ENCODE data around the gene FDX1.
A peak's percentile ranks its signal among the peaks of the same experiment; 100 is the strongest.
"Not testable (repeated sequence)": the region's sequence is repeated elsewhere in the genome, so short reads cannot be mapped to it uniquely, and the experiment has no call there.

FDX1 gene, protein sequence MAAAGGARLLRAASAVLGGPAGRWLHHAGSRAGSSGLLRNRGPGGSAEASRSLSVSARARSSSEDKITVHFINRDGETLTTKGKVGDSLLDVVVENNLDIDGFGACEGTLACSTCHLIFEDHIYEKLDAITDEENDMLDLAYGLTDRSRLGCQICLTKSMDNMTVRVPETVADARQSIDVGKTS

DNA sequence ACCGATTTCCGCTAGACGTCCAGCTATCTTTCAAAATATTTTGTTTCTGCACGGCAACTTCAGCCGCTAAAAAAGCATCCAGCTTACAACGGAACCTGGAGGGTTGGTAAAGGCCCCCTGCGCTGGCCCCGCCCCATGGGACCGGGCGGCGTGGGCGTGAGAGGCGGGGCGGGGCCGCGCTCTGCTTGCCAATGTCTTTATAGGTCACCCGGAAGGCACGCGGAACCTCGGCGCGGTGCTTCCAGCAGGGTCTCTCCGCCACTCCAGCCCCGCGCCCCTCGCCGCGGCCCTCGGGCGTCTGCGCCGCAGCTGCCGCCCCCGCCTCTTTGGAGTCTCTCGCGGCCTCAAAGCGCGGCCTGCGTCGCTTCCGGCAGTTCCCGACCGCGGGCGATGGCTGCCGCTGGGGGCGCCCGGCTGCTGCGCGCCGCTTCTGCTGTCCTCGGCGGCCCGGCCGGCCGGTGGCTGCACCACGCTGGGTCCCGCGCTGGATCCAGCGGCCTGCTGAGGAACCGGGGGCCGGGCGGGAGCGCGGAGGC, at the start of gene FDX1:
FDX1 (plus strand) TSS at position 218 of the 536 bp plus-strand sequence; CDS start at position 391, 173 bp downstream.
- DNase-seq: peak; percentile 85 to 95

DNA sequence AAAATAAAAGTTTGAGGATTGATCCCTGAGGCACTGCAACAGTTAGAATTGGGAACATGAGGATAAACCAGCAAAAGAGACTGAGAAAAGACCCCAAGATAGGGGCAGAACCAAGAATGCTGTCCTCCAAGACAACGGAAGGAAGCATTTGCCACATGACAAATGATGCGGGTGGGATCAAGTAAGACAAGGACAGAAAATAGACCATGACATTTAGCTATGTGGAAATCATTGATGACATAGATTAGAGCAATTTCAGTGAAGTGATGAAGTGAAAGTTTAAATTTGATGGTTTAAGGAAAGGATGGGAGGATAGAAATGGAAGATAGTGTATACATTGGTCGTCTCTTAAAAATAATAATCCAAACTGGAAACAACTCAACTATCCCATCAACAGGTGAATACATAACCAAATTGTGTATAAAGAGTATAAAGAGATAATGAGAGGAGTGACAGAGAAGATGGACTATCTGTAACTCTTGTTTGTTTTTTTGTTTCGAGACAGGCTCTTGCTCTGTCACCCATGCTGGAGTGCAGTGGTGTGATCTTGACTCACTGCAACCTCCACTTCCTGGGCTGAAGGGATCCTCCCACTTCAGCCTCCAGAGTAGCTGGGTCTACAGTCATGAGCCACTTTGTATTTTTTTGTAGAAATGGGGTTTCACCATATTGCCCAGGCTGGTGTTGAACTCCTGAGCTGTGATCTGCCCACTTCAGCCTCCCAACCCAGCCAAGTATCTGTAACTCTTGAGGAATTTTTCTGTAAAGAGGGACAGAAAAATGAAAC, 48.7 kb upstream of the FDX1 start:
- no peak for DNase-seq

DNA sequence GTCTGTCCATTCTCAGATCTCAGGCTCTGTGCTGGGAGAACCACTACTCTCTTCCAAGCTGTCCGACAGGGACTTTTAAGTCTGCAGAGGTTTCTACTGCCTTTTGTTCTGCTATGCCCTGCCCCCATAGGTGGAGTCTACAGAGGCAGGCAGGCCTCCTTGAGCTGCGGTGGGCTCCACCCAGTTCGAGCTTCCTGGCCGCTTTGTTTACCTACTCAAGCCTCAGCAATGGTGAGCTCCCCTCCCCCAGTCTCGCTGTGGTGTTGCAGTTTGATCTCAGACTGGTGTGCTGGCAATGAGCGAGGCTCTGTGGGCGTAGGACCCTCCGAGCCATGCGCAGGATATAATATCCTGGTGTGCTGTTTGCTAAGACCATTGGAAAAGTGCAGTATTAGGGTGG, 41.5 kb upstream of the FDX1 start:
- DNase-seq: not testable (repeated sequence)

DNA sequence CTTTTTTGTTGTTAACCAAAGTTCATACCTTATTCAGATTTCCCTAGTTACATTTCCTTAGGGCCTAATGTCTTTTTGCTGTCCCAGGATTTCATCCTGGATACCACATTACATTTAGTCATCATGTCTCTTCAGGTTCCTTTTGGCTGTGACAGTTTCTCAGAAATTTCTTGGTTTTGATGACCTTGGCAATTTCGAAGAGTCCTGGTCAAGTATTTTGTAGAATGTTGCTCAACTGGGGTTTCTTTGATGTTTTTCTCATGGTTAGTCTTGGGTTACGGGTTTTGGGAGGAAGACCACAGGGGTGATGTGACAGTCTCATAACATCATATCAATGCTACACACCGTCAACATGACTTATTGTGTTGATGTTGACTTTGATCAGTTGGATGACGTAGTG, 39.8 kb upstream of the FDX1 start:
- DNase-seq: no peak

DNA sequence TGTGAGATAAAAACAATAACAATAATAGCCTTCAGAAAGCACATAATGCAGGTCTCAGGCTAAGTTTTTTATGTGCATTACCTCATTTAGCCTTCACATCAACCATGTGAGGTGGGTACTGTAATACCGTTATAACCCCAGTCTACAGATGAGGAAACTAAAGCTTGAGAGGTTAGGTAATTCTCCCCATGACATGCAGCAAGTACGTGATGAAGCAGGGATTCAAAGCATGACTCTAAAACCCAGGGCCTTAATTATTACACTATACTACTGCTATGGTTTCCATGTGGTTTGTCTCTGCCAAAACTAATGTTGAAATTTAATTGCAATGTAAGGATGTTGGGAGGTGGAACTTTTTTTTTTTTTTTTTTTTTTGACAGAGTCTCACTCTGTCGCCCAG, 37.7 kb upstream of the FDX1 start:
- no peak for DNase-seq

DNA sequence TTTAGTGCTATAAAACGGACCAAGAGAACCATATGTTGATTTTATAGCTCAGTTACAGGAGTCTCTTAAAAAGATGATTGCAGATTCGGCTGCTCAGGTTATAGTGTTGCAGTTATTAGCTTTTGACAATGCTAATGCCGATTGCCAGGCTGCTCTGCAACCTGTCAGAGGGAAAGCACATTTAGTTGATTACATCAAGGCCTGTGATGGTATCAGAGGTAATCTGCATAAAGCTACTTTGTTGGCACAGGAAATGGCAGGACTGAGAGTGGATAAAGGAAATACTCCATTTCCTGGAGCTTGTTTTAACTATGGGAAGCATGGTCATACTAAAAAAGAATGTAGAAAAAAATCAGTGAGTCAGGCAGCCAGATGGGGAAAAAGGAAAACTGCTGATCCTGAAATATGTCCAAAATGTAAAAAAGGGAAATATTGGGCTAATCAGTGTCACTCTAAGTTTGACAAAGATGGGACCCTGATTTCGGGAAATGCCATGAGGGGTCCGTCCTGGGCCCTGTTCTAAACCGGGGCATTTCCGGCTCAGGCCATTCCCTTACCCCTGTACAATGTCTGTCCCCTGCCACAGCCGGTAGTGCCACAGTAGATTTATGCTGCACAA, 32.0 kb upstream of the FDX1 start:
- not testable (repeated sequence) for DNase-seq

DNA sequence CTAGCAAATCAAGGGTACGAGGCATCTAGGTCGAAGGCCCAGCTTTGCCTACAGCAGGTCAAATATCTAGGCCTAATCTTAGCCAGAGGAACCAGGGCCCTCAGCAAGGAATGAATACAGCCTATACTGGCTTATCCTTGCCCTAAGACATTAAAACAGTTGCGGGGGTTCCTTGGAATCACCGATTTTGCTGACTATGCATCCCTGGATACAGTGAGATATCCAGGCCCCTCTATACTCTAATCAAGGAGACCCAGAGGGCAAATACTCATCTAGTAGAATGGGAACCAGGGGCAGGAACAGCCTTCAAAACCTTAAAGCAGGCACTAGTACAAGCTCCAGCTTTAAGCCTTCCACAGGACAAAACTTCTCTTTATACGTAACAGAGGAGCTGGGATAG, 26.2 kb upstream of the FDX1 start:
- DNase-seq: not testable (repeated sequence)

DNA sequence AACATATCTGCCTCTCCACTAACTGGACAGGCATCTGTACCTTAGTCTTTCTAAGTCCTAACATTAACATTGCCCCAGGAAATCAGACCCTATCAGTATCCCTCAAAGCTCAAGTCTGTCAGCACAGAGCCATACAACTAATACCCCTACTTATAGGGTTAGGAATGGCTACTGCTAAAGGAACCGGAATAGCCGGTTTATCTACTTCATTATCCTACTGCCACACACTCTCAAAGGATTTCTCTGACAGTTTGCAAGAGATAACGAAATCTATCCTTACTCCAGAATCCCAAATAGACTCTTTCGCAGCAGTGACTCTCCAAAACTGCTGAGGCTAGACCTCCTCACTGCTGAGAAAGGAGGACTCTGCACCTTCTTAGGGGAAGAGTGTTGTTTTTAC, 24.1 kb upstream of the FDX1 start:
- not testable (repeated sequence) for DNase-seq

DNA sequence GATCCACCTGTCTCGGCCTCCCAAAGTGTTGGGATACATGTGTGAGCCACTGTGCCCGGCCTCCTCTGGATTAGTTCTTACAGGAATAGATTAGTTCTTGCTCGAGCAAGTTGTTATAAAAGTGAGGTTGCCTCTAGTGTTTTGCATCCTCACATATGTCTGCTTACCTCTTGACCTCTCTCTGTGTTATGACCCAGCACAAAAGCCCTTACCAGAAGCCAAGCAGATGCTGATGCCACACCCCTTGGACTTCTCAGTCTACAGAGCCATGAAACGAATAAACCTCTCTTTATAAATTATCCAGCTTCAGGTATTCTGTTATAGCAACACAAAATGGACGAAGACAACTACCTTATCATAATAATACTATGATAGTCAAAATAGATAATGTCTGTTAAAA, 22.4 kb upstream of the FDX1 start:
- no peak for DNase-seq

DNA sequence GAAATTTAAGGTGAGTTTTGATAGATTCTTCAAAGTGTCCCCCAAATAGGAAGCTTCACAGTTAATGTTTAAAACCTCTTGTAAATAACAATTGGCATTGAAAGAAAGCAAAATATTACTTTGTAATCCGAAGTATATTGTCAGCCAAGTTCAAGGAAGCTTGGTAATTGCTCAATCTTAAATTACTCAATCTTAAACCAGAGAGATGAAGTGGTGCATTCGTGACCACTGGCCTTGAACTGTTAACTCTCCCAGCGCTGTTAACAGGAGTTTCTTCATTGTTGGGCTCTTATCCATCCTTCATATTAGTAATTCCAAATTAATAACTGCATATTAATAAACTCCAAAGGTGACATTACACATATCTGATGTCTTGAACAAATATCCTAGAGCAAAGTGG, 20.6 kb upstream of the FDX1 start:
- no peak for DNase-seq

DNA sequence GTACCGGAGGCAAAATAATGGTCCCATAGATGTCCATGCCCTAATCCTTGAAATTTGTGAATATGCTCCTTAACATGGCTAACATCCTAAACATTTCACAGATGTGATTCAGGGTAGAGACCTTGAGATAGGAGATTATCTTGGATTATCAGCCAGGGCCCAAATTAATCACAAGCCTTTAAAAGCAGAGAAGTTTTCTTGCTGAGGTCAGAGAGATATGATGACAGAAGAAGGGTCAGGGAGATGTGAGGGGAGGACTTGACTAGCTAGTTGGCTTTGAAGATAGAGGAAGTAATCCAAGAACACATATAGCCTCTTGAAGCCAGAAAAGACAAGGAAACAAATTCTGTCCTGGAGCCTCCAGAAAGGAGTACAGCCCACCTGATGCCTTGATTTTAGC, 19.1 kb upstream of the FDX1 start:
- DNase-seq: no peak

DNA sequence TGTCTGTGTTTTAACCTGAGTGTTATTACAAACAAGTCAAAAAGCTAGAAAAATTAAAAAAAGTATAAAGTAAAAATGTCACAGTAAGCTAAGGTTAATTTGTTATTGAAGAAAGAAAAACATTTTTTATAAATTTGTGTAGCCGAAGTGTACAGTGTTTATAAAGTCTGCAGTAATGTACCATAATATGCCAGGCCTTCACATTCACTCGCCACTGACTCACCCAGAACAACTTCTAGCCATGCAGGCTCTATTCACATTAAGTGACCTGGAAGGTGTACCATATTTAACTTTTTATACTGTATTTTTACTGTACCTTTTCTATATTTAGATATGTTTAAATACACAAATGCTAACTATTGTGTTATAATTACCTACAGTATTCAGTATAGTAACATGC, 14.7 kb upstream of the FDX1 start:
- no peak for DNase-seq

DNA sequence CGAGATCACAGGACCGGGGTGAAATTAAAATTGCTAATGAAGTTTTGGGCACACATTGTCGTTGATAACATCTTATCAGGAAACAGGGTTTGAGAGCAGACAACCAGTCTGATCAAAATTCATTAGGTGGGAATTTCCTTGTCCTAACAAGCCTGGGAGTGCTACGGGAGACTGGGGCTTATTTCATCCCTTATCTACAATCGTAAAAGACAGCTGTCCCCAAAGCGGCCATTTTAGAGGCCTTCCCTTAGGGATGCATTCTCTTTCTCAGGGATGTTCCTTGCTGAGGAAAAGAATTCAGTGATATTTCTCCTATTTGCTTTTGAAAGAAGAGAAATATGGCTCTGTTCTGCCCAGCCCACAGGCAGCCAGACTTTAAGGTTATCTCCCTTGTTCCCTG, 8.1 kb upstream of the FDX1 start:
- not testable (repeated sequence) for DNase-seq

DNA sequence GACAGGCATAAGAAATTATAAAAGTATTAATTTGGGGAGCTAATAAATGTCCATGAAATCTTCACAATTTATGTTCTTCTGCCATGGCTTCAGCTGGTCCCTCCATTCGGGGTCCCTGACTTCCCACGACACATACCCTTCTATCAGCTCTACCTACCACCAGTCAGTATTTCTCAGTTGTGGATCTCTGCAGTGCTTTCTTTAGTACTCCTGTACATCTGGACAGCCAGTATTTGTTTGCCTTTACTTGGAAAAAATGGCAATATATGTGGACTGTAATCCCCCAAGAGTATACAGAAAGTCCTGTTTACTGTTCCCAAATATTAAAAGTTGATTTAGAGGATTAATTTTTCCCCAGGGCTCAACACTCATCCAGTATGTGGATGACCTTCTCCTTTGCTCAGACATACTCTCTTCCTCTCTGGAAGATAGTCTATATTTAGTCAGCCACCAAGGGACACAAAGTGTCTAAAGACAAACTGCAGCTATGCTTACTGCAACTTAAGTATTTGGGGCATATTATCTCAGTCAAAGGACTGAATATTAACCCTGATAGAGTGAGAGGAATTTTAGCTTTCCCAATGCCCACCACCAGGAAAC, 7.3 kb upstream of the FDX1 start:
- DNase-seq: no peak

DNA sequence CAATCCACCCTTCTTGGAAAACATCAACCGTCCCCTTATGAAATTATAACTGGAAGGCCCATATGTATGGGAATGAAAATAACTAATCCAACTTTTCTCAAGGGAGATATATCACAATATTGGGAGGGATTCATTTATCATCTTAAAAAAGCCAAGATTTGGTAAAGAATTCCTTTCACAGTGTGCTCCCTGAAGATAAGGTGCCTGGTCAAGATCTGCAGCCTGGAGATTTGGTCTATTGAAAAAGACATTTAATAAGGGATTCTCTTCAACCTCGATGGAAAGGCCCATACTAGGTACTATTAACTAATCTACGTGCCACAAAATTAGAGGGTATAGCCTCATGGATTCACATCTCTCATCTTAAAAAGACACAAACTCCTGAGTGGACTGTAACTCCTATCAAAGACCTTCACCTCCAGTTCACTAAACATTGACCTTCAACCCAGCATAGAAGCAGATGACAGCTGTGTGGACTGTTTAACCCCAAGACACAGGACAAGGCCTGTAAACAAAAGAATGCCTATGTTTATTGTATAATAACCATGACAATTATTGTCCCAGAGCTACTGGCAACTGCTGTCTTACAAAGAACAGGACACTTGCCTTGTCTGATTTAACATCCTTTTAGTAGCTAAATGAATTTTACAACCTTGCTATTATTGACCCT, 4.8 kb upstream of the FDX1 start:
- DNase-seq: no peak

DNA sequence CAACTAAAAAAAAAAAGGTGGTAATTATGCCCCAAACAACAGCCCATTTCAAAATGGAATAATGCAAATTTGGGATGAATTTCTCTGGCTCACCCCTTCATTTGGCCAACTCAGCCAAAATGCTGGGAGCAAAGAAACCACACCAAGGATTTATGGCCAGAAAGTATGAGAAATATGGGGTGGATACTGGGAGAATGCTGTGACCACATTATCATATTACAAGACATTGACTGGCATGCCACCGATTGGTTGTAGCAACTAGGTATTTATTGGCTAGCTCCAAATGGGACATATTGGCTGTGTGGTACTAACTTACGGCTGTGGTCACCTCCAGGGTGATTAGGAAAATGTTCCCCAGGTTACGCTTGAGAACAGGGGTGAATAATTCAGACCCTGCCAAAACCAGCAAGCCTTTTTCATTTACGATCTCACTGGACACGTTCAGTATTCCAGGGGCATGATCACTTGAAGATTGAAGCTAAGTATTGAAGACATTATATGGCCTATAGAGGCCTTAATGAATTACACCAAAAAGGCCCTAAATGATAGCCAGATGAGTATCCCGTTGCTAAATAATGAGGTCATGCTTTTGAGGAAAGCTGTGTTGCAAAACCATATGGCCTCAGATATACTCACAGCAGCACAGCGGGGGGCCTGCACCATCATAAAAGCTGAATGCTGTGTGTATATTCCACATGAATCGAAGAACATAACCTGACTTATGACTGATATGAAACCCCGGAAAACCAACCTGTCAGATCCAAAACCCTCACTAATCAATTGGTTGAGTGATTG, 3.8 kb upstream of the FDX1 start:
- DNase-seq: no peak

DNA sequence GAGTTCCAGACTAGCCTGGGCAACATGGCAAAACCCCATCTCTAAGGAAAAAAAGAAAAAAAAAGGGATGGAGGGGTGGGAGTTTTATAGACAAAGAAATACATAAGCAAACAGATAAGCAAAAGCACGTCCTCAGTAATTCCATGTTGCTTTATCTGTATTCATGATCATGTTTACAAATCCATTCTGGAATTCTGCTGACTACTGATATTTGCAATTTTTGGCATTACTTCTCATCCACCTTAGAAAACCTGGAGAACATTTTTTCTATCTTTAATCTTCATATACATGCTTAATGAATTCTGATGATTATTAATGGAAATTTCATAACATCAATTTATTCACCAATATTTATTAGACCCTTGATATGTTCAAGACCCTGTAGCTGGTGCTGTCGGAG, 1.7 kb upstream of the FDX1 start:
- DNase-seq: no peak

DNA sequence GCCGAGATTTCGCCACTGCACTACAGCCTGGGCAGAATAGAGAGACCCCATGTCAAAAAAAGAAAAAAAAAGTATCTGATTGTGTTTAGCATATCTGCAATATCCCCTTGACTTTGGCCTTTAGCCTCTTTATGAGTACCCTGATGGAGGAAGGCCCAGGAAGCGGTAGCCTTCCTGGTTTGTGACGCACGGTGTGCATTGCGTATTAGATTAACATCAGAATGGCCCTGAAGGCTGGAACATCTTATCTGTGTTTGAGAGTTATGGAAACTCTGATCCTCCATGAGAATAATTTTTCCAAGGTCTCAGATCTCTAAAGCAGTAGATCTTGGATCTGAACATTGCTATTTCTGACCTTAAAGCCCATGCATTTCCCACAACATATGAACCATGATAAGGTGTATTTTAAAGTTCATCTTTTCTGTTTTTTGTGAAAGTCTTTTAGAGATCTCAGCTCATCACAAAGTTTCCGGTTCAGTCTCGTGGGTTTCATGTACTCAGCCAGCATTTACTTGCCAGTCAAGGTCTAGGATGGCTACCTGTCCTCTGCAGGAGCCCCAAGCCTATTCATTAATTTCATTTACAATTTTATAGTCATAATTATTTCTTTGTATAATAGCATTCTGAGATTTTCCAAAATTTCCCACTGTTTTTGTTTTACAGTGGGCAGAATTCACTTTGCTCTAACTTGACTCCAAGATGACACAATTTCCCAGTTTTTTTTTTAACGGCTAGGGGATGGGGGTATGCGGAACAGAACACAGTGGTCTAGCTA, 605 bp upstream of the FDX1 start:
- DNase-seq: no peak

DNA sequence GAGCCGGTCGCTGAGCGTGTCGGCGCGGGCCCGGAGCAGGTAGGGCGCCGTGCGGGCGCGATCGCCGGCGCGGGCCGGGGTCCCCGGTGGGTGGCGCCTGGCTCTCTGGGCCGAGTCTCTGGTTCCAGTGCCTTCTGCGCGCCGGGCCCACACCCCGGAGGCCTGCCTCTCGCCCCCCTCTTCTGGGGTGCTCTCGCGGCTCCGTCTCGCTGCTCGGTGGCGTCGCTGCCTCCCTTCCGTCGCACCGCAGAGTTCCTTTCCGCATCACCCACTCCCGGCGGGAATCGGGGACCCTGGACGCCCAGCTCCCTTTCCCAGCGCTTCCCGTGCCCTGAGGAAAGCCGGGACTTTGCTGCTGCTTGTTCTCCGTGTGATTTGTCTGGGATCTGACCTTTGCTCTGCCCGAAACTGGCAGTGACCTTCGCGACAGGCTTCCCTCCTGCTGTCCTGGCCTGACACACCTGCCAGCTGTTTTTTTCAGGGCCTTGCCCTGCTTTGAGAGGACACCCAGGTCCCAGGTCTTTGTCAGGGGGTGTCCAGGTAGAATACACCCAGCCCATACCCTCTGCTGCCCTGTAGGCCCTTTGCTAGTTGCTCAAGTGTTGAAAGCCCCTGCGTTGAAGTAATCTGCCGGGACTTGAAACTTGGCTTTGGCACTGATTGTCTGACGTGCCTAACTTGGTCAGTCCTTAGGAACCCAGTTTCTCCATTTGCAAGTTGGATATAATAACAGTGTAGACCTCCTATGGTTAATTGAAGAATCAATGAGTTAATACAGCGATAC, 711 bp downstream of the FDX1 start:
- DNase-seq: no peak

DNA sequence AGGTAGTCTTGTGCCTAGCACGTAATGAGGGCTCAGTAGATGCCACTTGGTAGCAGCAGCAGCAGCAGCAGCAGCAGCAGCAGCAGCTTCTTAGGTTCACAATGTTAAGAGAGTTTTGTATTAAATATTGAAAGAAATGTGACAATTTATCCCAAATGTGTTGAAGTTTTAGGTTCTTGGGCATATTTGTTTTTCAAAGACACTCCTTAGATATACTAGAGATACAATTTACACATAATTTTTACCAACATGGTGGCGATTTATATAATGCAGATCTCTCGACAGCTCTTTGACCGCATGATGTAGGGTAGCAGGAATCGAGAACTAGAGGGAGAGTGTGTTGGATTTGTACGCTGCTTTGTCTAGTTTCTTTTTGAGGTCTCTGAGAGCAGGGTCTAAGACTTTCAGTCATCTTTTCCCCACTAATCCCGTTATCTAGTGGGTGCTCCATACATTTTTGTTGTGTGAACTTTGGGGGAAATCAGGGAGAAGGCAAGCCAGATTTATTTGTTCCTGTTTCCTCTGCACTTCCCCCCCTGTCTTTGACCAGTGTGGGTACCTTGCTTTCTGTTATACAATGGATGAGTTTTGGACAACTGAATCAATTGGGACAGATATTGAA, 1.4 kb downstream of the FDX1 start:
- DNase-seq: no peak
